Spleen (tissue), 11 donors: ENCODE results near the gene WDR83. TPM values are rescaled to one million over a fixed set of nuclear protein-coding genes. Genes with fewer than 3 reads are reported as not detected.

Source experiments
- DNase-seq: peaks from one replicate; pipeline ENCODE4 v3.0.0-alpha.2; 2020
- H3K27ac ChIP-seq, 8 donors: fragments of 200-600 bp; sonication (generic) in 7 of 8; 1 replicate in 4 of 8; 2 replicates in 4 of 8; pipeline versions ENCODE4 v1.5.0 to v1.8.0; 2016 to 2021; ENCODE audit warnings: inconsistent platforms in 4 of 8, mild to moderate bottlenecking in 4 of 8, moderate library complexity in 1 of 8
- H3K27me3 ChIP-seq, 7 donors: fragments of 200-600 bp; sonication (generic) in 6 of 7; replicated peaks in 1 of 7; 1 replicate in 4 of 7; 2 replicates in 3 of 7; pipeline versions ENCODE4 v1.5.0 to v1.8.0; 2016 to 2021; ENCODE audit warnings: inconsistent platforms in 3 of 7, mild to moderate bottlenecking in 1 of 7
- H3K36me3 ChIP-seq, 6 donors: fragments of 200-600 bp; sonication (generic) in 5 of 6; 1 replicate in 4 of 6; 2 replicates in 2 of 6; pipeline versions ENCODE4 v1.5.0 to v1.8.0; 2016 to 2021; ENCODE audit warnings: inconsistent platforms in 2 of 6
- H3K4me1 ChIP-seq, 6 donors: fragments of 200-600 bp; sonication (generic) in 5 of 6; 1 replicate in 3 of 6; 2 replicates in 3 of 6; pipeline versions ENCODE4 v1.5.0 to v1.8.0; 2016 to 2021; ENCODE audit warnings: inconsistent platforms in 3 of 6
- H3K4me3 ChIP-seq, 8 donors: fragments of 200-600 bp; sonication (generic) in 7 of 8; 1 replicate in 4 of 8; 2 replicates in 4 of 8; pipeline versions ENCODE4 v1.5.0 to v1.8.0; 2016 to 2021; ENCODE audit warnings: inconsistent platforms in 4 of 8, mild to moderate bottlenecking in 4 of 8, moderate library complexity in 2 of 8
- H3K9me3 ChIP-seq, 8 donors: fragments of 200-600 bp; sonication (generic) in 7 of 8; 1 replicate in 4 of 8; 2 replicates in 4 of 8; pipeline versions ENCODE4 v1.5.0 to v1.8.0; 2016 to 2021; ENCODE audit warnings: inconsistent platforms in 4 of 8
- CTCF ChIP-seq, 11 experiments: fragments of 200-600 bp in 7 of 11; fragments of 450-650 bp in 4 of 11; sonication (generic) in 4 of 11; IDR thresholded peaks in 8 of 11; conservative IDR thresholded peaks in 3 of 11; 1 replicate in 7 of 11; 2 replicates in 4 of 11; pipeline versions ENCODE4 v1.4.0 to v1.8.0; 2016 to 2021; ENCODE audit warnings: antibody characterized with exemption in 11 of 11, inconsistent platforms in 4 of 11, mild to moderate bottlenecking in 1 of 11
- POLR2A ChIP-seq, 3 donors: fragments of 450-650 bp; IDR thresholded peaks; one replicate each; pipeline ENCODE4 v1.5.1; 2017; ENCODE audit warnings: antibody characterized with exemption in 3 of 3, mild to moderate bottlenecking in 1 of 3
- POLR2AphosphoS5 ChIP-seq, 3 donors: sonication (generic); formaldehyde crosslinking; IDR thresholded peaks; one replicate each; pipeline ENCODE4 v1.5.1; 2017; ENCODE audit warnings: antibody characterized with exemption in 3 of 3
- WGBS, 5 donors: extraction: QIAGEN DNeasy Blood & Tissue Kit in 3 of 5; methylation state at CpG; one replicate each; pipeline versions ENCODE4 v1.1.5 to v1.1.7; 2013 to 2018; 5-methylcytosine and 5-hydroxymethylcytosine counted together
- intact Hi-C: fragments of 100-400 bp; cut with DNase I; formaldehyde crosslinking; loops from one replicate; pipeline ENCODE4 v1.15.0; 2023; ENCODE audit warnings: low total_unique reads
- polyA plus RNA-seq, 3 donors: library from polyadenylated mRNA; stranded (reverse); fragments of 200-250 nt; gene quantifications; one replicate each; pipeline ENCODE4 v1.2.1, GENCODE V29; 2013
- total RNA-seq, 7 donors: library from RNA; depleted of rRNA in 3 of 7; stranded (reverse); fragments of >200 nt in 3 of 7; fragmentation: NEBNext Ultra II Directional in 4 of 7; extraction: Animal tissue kit (Norgen Biotek cat#: 25700) in 4 of 7; gene quantifications; one replicate each; pipeline versions ENCODE4 v1.1.0 to v1.2.1, GENCODE V29; 2016 to 2021
- donor health status: healthy with polysubstance abuse.
- donor health status: DM: no; HTN: no; CAD: no; lungs with moderate emphysema.
- donor health status: DM: no; HTN: no; CAD: no.
- donor health status: Bipolar disorder and iron deficiency.
- donor health status: healthy.
- donor health status: DM: no; HTN: no; CAD: no.
- donor health status: DM: yes; HTN: yes; CAD: no.

WDR83 gene
- total and polyA plus RNA-seq, 10 donors, result 6.4 to 19.5 (median 13.6) TPM

- H3K27ac ChIP-seq, result peak overlapping the region; percentile 84 to 98 (median 96)
- peaks cover 0 to 40% (median 31%) of the 10 kb centered on the region in 6 donors for H3K36me3 ChIP-seq
- DNase-seq, result peak; percentile 93
- H3K4me3 ChIP-seq, result peak overlapping the region; percentile 77 to 98 (median 94)
- H3K9me3 ChIP-seq, result no peaks in the 10 kb centered on the region
- WGBS, 5 donors, result 0 to 1% (median 1%) methylated on average over 24 to 64 of the region's 64 CpGs
- H3K4me1 ChIP-seq, result peaks cover 31 to 85% (median 61%) of the 10 kb centered on the region in 6 donors
- no peaks in the 10 kb centered on the region for H3K27me3 ChIP-seq
- intact Hi-C loops, result loop anchor here (5.0 kb wide), 1 partner anchor 107 kb away; no protein-coding TSS in a partner anchor
- TF ChIP-seq CTCF (IDR thresholded peaks at IDR 0.05 in 8 of 11, conservative IDR thresholded peaks at IDR 0.05 in 3 of 11) (peak in 3 of 11 experiments; percentile 13 to 17 (median 15)), POLR2A (IDR thresholded peaks at IDR 0.05) (no peak), POLR2AphosphoS5 (IDR thresholded peaks at IDR 0.05) (peak; percentile 81 to 88 (median 84))
Observed at GRCh38 chr19:12669270-12670158, 2.9 kb downstream of the WDR83 start.

DNA sequence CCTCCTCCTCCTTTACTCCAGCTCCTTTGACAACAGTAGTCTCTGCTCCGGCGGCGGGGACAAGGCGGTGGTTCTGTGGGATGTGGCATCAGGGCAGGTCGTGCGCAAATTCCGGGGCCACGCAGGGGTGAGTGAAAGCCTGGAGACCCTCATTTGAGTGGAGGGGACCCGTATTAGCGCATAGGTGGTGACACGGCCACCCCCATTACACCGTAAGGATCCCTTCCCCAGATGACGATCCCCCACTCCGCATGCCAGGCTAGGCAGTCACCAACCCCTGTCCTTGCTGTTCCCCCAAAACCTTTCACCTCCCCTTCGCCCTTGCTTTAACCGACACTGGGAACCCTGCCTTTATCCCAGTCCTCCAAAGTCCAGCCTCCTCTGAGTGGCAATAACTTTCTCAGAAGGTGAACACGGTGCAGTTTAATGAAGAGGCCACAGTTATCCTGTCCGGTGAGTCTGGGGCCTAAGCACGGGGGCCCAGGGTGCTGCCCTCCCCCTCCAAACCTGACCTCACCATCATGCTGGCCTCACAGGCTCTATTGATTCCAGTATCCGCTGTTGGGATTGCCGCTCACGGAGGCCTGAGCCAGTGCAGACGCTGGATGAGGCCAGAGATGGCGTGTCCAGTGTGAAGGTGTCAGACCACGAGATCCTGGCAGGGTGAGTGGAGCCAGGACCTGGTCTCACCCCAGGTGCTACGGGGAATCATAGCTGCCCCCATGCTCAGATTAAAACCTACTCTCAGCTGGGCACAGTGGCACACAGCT, 3.7 kb downstream of the WDR83 start:
- H3K27ac ChIP-seq, result peak overlapping the region; percentile 84 to 98 (median 96)
- intact Hi-C loops, result loop anchor here (5.0 kb wide), 1 partner anchor 108 kb away; no protein-coding TSS in a partner anchor
- no peaks in the 10 kb centered on the region for H3K27me3 ChIP-seq
- 45 to 56% (median 45%) methylated on average over 8 to 26 of the region's 26 CpGs for WGBS, 5 donors
- H3K4me3 ChIP-seq, result peak overlapping the region; percentile 77 to 98 (median 94)
- peaks cover 0 to 41% (median 34%) of the 10 kb centered on the region in 6 donors for H3K36me3 ChIP-seq
- H3K4me1 ChIP-seq, result peaks cover 26 to 77% (median 52%) of the 10 kb centered on the region in 6 donors
- peak; percentile 85 for DNase-seq
- H3K9me3 ChIP-seq, result no peaks in the 10 kb centered on the region
- no peak for TF ChIP-seq CTCF (IDR thresholded peaks at IDR 0.05 in 8 of 11, conservative IDR thresholded peaks at IDR 0.05 in 3 of 11)
- TF ChIP-seq POLR2AphosphoS5 (IDR thresholded peaks at IDR 0.05), result no peak
- no peak for TF ChIP-seq POLR2A (IDR thresholded peaks at IDR 0.05)

DNA sequence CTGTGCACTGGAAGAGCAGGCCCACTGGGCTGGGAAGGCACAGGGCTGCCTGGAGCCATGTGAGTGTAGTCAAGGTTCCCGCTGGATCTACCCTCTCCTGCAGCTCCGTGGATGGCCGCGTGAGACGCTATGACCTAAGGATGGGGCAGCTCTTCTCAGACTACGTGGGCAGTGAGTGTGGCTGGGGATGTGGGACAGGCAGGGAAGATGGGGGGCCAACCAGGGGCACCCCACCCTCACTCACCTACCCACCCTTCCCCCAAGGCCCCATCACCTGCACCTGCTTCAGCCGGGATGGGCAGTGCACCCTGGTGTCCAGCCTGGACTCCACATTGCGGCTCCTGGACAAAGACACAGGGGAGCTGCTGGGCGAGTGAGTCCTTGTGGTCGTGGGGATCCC, 6.1 kb downstream of the WDR83 start:
- whole genome bisulfite sequencing, 5 donors, result 88 to 98% (median 92%) methylated on average over 3 to 10 of the region's 10 CpGs
- Histone ChIP-seq H3K4me3 (no peak overlapping the region), H3K4me1 (peaks cover 22 to 67% (median 42%) of the 10 kb centered on the region in 6 donors), H3K36me3 (peaks cover 0 to 63% (median 57%) of the 10 kb centered on the region in 6 donors), H3K27me3 (no peaks in the 10 kb centered on the region), H3K9me3 (no peaks in the 10 kb centered on the region), H3K27ac (no peak overlapping the region)
- intact Hi-C loops, result loop anchor here (5.0 kb wide), 1 partner anchor 110 kb away; no protein-coding TSS in a partner anchor
- no peak for DNase-seq
- TF ChIP-seq POLR2A (IDR thresholded peaks at IDR 0.05) (no peak), POLR2AphosphoS5 (IDR thresholded peaks at IDR 0.05) (peak in 1 of 3 donors; percentile 49)

GRCh38 chr19:12675399-12675798, 8.8 kb downstream of the WDR83 start:
- 93 to 95% (median 94%) methylated on average over 8 to 10 of the region's 10 CpGs for WGBS, 5 donors
- peak in 2 of 3 donors; percentile 17 to 54 for TF ChIP-seq POLR2AphosphoS5 (IDR thresholded peaks at IDR 0.05)
- no peak for TF ChIP-seq POLR2A (IDR thresholded peaks at IDR 0.05)
- H3K9me3 ChIP-seq, result no peaks in the 10 kb centered on the region

More at GRCh38 chr19:12675399-12675798, 8.8 kb downstream of the WDR83 start:
- Histone ChIP-seq H3K4me3 (no peak overlapping the region), H3K27me3 (no peaks in the 10 kb centered on the region), H3K4me1 (peaks cover 10 to 64% (median 31%) of the 10 kb centered on the region in 6 donors), H3K27ac (no peak overlapping the region), H3K36me3 (peaks cover 0 to 83% (median 78%) of the 10 kb centered on the region in 6 donors)
- DNase-seq, result no peak
- intact Hi-C loops, result no loop called here
